Measurements from ENCODE around the gene PIGL. TPM values are rescaled to one million over a fixed set of nuclear protein-coding genes. Genes with fewer than 3 reads are reported as not detected.

The PIGL gene
- total RNA-seq, 2 experiments from 2014 or later = 31.6 to 33.7 TPM

DNA sequence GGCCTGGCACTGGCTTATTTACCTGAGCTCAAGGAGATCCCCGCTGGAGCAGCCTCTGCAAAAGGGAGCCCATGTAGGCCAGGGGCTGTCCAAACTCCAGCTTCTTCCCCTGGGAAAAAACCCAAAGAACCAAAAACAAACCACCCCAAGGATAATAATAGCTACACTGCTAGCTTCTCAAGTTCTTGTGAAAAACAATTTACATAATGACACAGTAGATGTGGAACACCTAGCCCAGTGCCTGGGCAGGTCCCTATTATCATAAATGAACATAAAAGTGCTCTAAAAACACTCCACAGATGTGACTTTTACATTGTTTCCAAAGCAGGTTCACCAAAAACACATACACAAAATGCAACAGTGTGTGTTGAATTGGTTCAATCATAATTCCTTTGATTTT lies 109.0 kb downstream of the PIGL start:
- Mint-ChIP-seq H3K9me3 (no peaks in the 10 kb centered on the region), H3K27ac (no peak overlapping the region), H3K36me3 (peaks cover 12% of the 10 kb centered on the region), H3K4me1 (ENCODE audit: low read depth) (no peaks in the 10 kb centered on the region), H3K4me3 (no peak overlapping the region), H3K27me3 (no peaks in the 10 kb centered on the region)
- DNase-seq = no peak
- POLR2A ChIA-PET = interaction anchor here (0.5 kb wide), 1 partner anchor 199 kb away, joined by 4 read pairs; no protein-coding TSS in a partner anchor
- CTCF ChIA-PET = interaction anchor here (0.9 to 1.2 kb wide), 2 partner anchors 27 to 242 kb away, joined by 3 to 4 read pairs; partner anchors contain the start of gene CENPV
- intact Hi-C loops (cut with micrococcal nuclease) = no loop called here

DNA sequence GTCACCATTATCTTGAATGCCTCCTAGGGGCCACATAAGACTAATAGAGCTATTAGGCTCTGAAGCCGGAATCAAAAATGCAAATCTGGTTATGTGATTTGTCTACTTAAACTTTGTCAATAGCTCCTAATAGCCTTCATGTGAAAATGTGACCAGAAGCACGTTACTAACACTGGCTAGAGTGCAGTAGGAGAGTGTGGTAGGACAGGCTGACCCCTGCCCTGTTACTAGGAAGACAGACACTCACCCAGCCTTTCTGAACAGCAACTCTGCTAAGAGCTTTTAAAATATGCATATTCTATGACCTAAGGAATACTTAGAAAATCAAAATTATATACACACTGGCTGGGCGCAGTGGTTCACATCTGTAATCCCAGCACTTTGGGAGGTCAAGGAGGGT lies 110.0 kb downstream of the PIGL start:
- no peak overlapping the region for H3K27ac Mint-ChIP-seq
- CTCF ChIA-PET = interaction anchor here (1.2 kb wide), 1 partner anchor 243 kb away, joined by 3 read pairs; no protein-coding TSS in a partner anchor
- H3K9me3 Mint-ChIP-seq = no peaks in the 10 kb centered on the region
- no peak overlapping the region for H3K4me3 Mint-ChIP-seq
- H3K36me3 Mint-ChIP-seq = peaks cover 12% of the 10 kb centered on the region
- no peaks in the 10 kb centered on the region for H3K4me1 Mint-ChIP-seq (ENCODE audit: low read depth)
- H3K27me3 Mint-ChIP-seq = no peaks in the 10 kb centered on the region
- no peak for DNase-seq
- POLR2A ChIA-PET = no interaction called here
- intact Hi-C loops (cut with micrococcal nuclease) = no loop called here

DNA sequence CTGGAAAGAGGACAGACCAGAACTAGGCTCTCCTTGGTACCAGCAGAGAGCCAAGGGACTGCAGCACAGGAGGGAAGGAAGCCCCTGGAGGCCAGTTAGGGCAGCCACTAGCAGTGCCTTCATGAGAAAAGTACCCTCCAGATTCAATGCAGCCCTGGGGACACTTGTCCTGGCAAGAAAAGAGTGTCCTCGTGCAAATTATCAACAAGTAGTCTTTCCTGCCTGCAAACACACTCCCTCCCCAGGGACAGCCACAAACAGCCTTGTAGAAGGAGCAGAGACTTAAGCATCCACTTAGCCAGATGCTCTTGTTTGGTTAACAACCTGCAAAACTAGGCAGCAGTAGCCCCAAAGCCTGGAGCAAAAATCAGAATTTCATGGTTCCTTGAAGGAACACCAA lies 112.0 kb downstream of the PIGL start:
- CTCF ChIA-PET = no interaction called here
- no peak overlapping the region for H3K27ac Mint-ChIP-seq
- H3K4me1 Mint-ChIP-seq (ENCODE audit: low read depth) = no peaks in the 10 kb centered on the region

DNA sequence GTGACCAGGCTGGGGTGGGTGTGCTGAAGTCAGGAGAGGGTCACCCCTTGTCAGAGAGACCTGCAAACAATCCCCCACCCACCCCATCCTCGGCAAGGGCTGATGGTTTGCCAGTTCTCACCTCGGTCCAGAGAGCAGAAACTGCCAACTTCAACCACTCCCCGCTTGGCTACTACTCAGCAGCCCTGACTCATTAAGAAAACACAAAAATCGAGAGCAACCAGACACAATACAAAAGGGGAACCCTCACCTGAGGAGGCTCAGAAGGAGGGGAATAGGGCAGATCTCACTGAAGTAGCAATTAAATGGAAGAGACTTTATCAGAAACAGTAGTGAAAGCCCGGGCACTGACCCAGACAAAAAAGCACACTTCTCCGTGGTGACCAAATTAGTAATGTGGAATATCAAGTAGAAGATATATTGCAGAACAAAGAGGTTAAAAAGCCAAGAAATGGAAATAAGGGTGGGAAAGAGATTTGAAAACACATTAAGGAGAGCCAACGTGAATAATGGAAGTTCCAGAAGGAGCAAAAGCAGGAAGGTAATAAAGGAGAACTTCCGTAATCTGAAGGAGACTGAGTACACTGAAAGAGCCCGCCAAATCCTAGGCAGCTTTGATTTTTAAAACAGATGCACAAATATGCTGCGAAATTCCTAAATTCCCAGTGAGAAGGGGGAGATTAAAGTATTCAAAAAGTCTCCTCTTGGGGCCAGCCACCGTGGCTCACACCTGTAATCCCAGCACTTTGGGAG lies 112.7 kb downstream of the PIGL start:
- Mint-ChIP-seq H3K27me3 (no peaks in the 10 kb centered on the region), H3K36me3 (peaks cover 11% of the 10 kb centered on the region), H3K4me3 (no peak overlapping the region), H3K27ac (no peak overlapping the region), H3K4me1 (ENCODE audit: low read depth) (no peaks in the 10 kb centered on the region), H3K9me3 (no peaks in the 10 kb centered on the region)
- ChIA-PET POLR2A (no interaction called here), CTCF (no interaction called here)
- intact Hi-C loops (cut with micrococcal nuclease) = no loop called here
- DNase-seq = no peak

More for the DNA sequence above, 112.0 kb downstream of the PIGL start:
- POLR2A ChIA-PET = no interaction called here
- DNase-seq = no peak
- Mint-ChIP-seq H3K27me3 (no peaks in the 10 kb centered on the region), H3K36me3 (peaks cover 11% of the 10 kb centered on the region), H3K9me3 (no peaks in the 10 kb centered on the region), H3K4me3 (no peak overlapping the region)
- intact Hi-C loops (cut with micrococcal nuclease) = no loop called here

DNA sequence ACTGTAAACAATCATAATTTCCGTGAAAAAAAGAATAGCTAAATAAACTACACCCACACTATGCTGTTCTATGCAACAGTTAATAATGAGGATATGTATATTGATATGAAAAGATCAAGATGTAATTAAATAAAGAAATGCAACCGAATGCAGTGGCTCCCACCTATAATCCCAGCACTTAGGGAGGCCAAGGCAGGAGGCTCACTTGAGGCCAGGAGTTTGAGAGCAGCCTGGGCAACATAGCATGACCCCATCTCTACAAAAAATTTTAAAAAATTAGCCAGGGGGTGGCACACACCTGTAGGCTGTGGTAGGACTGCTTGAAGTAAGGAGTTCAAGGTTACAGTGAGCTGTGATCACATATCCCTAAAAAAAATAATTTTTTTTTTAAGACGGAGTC lies 121.4 kb downstream of the PIGL start:
- no peaks in the 10 kb centered on the region for H3K27me3 Mint-ChIP-seq
- no peak for DNase-seq
- no peaks in the 10 kb centered on the region for H3K4me1 Mint-ChIP-seq (ENCODE audit: low read depth)
- intact Hi-C loops (cut with micrococcal nuclease) = no loop called here
- POLR2A ChIA-PET = no interaction called here
- H3K27ac Mint-ChIP-seq = no peak overlapping the region
- H3K36me3 Mint-ChIP-seq = peaks cover 6% of the 10 kb centered on the region
- H3K9me3 Mint-ChIP-seq = no peaks in the 10 kb centered on the region
- no peak overlapping the region for H3K4me3 Mint-ChIP-seq
- CTCF ChIA-PET = interaction anchor here (1.0 to 1.3 kb wide), 2 partner anchors 26 to 179 kb away, joined by 4 to 5 read pairs; no protein-coding TSS in a partner anchor

DNA sequence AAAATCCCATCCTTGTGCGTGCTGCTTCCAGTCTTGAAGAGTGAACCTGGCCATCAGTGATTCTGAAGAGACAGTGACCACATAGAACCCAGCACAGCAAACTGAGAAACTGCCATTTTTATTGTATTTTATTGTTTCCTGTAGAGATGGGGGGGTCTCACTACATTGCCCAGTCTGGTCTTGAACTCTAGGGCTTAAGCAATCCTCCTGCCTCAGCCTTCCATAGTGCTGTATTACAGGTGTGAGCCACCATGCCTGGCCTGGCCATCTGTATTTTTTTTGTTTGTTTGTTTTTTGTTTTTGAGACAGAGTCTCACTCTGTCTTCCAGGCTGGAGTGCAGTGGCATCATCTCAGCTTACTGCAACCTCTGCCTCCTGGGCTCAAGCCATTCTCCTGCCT lies 122.4 kb downstream of the PIGL start:
- Mint-ChIP-seq H3K9me3 (no peaks in the 10 kb centered on the region), H3K4me1 (ENCODE audit: low read depth) (no peaks in the 10 kb centered on the region), H3K36me3 (peaks cover 13% of the 10 kb centered on the region), H3K27ac (no peak overlapping the region), H3K4me3 (no peak overlapping the region), H3K27me3 (no peaks in the 10 kb centered on the region)
- ChIA-PET POLR2A (no interaction called here), CTCF (no interaction called here)
- intact Hi-C loops (cut with micrococcal nuclease) = no loop called here
- DNase-seq = no peak

DNA sequence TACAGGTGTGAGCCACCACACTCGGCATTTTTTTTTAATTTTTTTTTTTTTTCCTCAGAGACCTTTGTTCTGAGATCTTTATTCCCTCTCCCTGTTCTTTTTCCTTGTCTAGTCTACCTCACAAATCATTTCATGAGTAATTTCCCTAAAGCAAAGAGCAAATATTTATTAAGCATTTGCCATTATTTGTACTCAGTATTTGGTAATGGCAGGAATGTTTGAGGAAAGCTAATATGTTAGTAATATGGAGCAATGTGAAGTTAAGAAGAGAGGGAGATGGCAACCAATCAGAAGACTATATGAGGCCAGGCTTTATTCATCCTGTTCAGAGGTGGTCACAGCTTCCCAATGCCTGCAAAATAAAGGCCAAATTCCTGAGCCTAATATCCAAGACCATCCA lies 122.9 kb downstream of the PIGL start:
- ChIA-PET CTCF (no interaction called here), POLR2A (no interaction called here)
- Mint-ChIP-seq H3K27ac (no peak overlapping the region), H3K4me1 (ENCODE audit: low read depth) (no peaks in the 10 kb centered on the region), H3K36me3 (peaks cover 14% of the 10 kb centered on the region), H3K27me3 (no peaks in the 10 kb centered on the region), H3K4me3 (no peak overlapping the region), H3K9me3 (no peaks in the 10 kb centered on the region)
- intact Hi-C loops (cut with micrococcal nuclease) = no loop called here
- DNase-seq = no peak

DNA sequence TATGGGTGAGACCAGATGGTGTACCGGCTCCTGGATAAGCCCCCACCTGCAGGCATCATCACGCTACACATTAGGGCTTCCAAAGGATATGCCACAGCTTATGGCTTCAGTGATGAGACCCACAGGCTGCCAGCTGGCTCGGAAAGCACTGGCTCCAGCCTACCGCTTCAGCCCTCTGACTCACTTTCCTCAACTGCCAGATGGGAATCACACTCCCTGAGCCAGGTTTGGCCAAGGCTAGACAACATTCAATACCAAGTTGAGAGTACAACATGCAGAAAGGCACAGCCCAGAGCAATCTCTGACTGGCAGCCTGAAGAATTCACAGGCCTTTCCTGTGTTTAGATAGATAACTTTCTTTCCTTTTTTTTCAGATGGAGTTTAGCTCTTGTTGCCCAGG lies 126.0 kb downstream of the PIGL start:
- no peaks in the 10 kb centered on the region for H3K4me1 Mint-ChIP-seq (ENCODE audit: low read depth)
- intact Hi-C loops (cut with micrococcal nuclease) = no loop called here
- ChIA-PET POLR2A (no interaction called here), CTCF (no interaction called here)
- no peak overlapping the region for H3K4me3 Mint-ChIP-seq
- peaks cover 17% of the 10 kb centered on the region for H3K36me3 Mint-ChIP-seq
- no peak for DNase-seq
- no peaks in the 10 kb centered on the region for H3K27me3 Mint-ChIP-seq
- no peaks in the 10 kb centered on the region for H3K9me3 Mint-ChIP-seq
- no peak overlapping the region for H3K27ac Mint-ChIP-seq

DNA sequence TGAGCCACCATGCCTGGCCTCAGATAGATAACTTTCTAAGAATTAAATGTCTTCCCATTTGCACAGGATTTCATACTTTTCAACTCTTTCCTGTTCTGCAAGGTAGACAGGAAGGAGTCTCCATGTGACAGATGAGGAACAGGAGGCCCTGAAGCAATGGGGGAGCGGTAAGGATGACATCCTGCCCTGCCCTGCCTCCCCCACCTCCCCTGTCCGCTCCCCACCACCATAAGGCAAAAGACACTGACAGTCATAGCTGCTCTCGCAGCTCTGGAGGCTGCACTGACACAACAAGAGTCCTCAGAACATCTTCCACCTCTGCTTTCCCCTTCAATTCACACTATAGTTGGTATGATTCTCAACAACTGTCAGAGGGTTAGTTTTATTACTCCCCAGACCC lies 126.6 kb downstream of the PIGL start:
- intact Hi-C loops (cut with micrococcal nuclease) = no loop called here
- POLR2A ChIA-PET = no interaction called here

DNA sequence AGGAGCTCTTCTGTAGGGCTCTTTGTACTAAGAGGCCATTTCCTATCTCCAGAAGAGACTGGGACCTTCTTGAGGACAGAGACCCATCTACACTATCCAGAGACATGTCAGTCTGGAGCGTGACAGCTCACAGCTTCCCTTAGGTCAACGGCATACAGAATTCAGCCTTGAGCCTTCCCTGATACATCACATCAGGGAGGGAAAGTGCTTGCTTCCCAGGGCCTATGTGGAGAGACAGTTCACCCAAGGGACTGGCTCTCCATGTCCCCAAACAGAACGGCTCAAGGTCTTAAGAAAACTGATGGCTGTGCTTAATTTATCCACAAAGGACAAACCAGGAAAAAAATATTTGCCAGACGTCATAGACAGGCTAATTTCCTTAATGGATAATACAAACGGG lies 128.6 kb downstream of the PIGL start:
- POLR2A ChIA-PET = no interaction called here
- H3K27ac Mint-ChIP-seq = no peak overlapping the region
- intact Hi-C loops (cut with micrococcal nuclease) = no loop called here
- peaks cover 4% of the 10 kb centered on the region for H3K4me1 Mint-ChIP-seq (ENCODE audit: low read depth)
- peaks cover 21% of the 10 kb centered on the region for H3K36me3 Mint-ChIP-seq
- H3K9me3 Mint-ChIP-seq = no peaks in the 10 kb centered on the region
- H3K4me3 Mint-ChIP-seq = no peak overlapping the region
- no peak for DNase-seq
- no peaks in the 10 kb centered on the region for H3K27me3 Mint-ChIP-seq
- CTCF ChIA-PET = interaction anchor here (4.8 kb wide), 1 partner anchor 18 kb away, joined by 20 read pairs; no protein-coding TSS in a partner anchor

More for the DNA sequence above, 126.6 kb downstream of the PIGL start:
- H3K4me3 Mint-ChIP-seq = no peak overlapping the region
- no peaks in the 10 kb centered on the region for H3K4me1 Mint-ChIP-seq (ENCODE audit: low read depth)
- H3K9me3 Mint-ChIP-seq = no peaks in the 10 kb centered on the region
- H3K27ac Mint-ChIP-seq = no peak overlapping the region
- no peak for DNase-seq
- H3K27me3 Mint-ChIP-seq = no peaks in the 10 kb centered on the region
- H3K36me3 Mint-ChIP-seq = peaks cover 17% of the 10 kb centered on the region
- CTCF ChIA-PET = no interaction called here

DNA sequence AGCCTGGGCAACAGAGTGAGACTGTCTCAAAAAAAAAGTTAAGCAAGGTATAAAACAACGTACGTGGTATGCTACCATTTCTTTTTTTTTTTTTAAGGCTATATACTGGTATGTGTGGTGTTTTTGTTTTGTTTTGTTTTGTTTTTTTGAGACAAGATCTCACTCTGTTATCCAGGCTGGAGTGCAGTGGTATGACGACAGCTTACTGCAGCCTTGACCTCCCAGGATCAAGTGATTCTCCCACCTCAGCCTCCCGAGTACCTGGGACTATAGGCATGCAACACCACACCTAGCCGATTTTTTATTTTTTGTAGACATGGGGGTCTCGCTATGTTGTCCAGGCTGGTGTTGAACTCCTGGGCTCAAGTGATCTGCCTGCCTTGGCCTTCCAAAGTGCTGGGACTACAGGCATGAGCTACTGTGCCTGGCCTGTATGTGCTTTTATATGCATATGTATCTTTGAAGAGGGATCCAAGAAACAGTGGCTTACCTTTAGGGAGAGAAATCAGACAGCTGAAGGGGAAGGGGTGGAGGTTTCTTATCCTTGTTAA lies 129.8 kb downstream of the PIGL start:
- ChIA-PET POLR2A (no interaction called here), CTCF (interaction anchor here (4.8 kb wide), 1 partner anchor 17 kb away, joined by 20 read pairs; no protein-coding TSS in a partner anchor)
- peaks cover 21% of the 10 kb centered on the region for H3K36me3 Mint-ChIP-seq
- H3K27me3 Mint-ChIP-seq = no peaks in the 10 kb centered on the region
- no peak overlapping the region for H3K27ac Mint-ChIP-seq
- peaks cover 10% of the 10 kb centered on the region for H3K4me1 Mint-ChIP-seq (ENCODE audit: low read depth)
- intact Hi-C loops (cut with micrococcal nuclease) = no loop called here
- no peak overlapping the region for H3K4me3 Mint-ChIP-seq
- no peak for DNase-seq
- no peaks in the 10 kb centered on the region for H3K9me3 Mint-ChIP-seq

DNA sequence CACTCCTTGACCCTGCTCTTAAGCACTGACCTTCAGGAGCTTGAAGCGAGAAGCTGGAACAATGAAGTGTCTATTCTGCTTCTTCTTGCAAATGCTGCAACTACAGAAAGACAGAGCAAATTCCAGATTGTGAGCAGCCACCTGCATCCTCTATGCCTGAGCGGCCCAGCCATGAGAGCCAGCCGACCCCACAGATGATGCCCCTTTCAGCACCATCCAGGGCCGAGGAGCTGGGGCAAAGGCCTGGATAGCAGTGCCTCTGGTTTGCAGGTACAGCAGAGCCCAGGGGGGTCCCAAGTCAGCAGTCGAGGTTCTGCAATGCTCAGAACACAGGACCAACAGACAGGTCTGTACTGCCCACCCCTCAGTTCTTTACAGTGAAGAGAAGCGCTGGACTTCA lies 131.6 kb downstream of the PIGL start:
- ChIA-PET POLR2A (no interaction called here), CTCF (interaction anchor here (4.8 kb wide), 1 partner anchor 15 kb away, joined by 20 read pairs; no protein-coding TSS in a partner anchor)
- no peak for DNase-seq
- Mint-ChIP-seq H3K4me3 (no peak overlapping the region), H3K4me1 (ENCODE audit: low read depth) (peaks cover 17% of the 10 kb centered on the region), H3K27me3 (no peaks in the 10 kb centered on the region), H3K36me3 (peaks cover 14% of the 10 kb centered on the region), H3K9me3 (no peaks in the 10 kb centered on the region), H3K27ac (no peak overlapping the region)
- intact Hi-C loops (cut with micrococcal nuclease) = no loop called here

DNA sequence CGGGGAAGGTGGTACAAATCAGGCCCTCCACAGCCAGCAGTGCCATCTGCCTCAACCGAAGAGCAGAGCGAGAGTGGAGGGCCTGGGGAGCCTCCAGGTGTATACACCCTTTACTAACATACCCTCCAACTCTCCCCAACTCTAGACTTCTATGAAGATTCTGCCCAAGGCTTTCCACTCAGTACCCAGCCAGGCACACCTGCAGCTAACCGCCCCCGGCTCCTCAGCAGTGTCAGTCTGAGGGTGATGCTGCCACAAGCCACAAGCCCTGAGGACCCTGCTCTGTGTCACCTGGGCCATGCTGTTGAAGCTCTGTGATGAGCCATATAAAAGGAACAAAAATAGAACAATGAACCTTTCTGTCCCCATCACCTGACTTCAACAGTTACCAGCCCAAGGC lies 132.4 kb downstream of the PIGL start:
- Mint-ChIP-seq H3K4me1 (ENCODE audit: low read depth) (peaks cover 22% of the 10 kb centered on the region), H3K9me3 (no peaks in the 10 kb centered on the region), H3K36me3 (peaks cover 8% of the 10 kb centered on the region), H3K4me3 (no peak overlapping the region), H3K27me3 (no peaks in the 10 kb centered on the region), H3K27ac (no peak overlapping the region)
- intact Hi-C loops (cut with micrococcal nuclease) = no loop called here
- ChIA-PET CTCF (interaction anchor here (4.8 kb wide), 1 partner anchor 14 kb away, joined by 20 read pairs; no protein-coding TSS in a partner anchor), POLR2A (interaction anchor here (0.6 kb wide), 1 partner anchor 102 kb away, joined by 5 read pairs; no protein-coding TSS in a partner anchor)
- DNase-seq = no peak

Measured in activated CD4-positive, alpha-beta memory T cell treated with anti-CD3 and anti-CD28 coated beads for 36 hours (primary cell).